Fibroblast of skin of right quadriceps (primary cell): ENCODE results near the gene DENND1A.
A peak's percentile ranks its signal among the peaks of the same experiment; 100 is the strongest.

Experiments
- DNase-seq: peaks from one replicate; pipeline ENCODE4 v3.0.0-alpha.2; 2013

DENND1A gene

DNA sequence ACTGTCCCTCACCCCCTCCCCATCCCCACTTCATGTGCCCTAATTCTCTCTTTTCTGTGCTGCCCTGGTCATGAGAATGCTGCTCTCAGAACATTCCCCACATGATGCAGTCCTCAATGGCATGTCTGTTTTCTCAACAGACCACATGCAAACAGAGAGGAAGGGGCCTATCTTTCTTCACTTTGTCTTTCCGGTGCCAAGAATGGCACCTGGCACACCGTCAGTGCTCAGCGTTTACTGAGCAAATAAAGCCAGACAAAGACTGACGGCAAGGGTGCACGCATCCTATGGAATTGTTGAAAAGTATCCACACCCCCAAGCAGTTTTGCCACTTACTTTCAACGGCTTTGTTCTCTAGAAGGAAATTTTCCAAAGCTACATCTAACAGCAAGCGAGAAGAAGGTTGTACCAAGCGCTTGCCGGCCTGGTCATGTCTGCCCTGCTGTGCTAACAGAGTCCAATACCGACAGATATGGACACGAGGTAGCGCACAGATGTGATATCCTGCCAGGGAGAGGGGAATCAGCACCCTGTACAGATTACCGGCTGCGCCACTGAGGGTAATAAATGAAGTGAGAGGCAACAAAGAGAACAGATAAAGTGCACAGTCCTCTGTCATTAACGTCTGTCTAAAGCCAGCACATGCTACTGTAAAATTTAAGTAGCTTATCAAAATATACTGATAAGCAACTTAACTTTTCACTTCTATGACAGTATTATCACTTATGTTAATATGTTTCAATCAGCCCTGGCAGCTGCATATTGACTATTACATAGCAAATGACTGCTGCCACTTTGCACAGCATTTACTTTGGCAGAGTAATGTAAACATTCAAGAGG, 251.7 kb downstream of the DENND1A start:
- DNase-seq, result no peak

DNA sequence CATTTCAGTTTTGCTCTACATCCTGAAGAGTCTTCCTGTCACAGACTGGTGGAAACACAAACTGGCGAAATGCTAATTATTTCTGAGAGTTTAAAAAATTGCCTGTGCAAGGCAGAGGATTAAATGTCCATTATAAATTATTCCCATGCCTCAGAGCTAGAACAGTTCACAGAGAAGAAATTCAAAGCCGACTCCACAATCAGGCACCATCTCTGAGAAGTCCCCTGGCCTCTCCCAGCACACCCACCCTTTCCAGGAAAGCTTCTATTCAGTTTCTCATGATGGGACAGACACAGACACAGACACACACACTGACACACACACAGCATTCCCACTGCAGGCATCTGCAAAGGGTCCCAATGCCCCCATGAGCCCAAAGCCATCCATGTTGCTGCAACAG, 253.1 kb downstream of the DENND1A start:
- no peak for DNase-seq

DNA sequence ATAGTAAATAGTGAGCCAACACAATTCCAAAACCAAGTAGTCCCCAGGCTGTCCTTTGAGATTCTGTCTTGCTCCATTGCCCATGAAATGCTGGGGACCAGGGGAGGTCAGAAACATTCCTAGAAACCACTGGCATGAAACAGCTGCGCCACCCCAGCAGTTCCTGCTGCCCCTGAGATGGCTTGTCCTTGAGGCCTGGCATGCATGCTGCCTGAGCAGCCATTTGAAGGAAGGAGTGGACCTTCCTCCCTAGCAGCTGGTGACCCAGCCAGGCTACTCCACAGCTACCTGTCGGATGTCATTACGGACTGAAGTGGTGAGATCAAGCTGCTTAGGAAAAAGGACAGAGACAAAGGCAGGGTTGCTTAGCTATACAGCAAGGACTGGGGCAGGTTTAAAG, 260.6 kb downstream of the DENND1A start:
- no peak for DNase-seq

DNA sequence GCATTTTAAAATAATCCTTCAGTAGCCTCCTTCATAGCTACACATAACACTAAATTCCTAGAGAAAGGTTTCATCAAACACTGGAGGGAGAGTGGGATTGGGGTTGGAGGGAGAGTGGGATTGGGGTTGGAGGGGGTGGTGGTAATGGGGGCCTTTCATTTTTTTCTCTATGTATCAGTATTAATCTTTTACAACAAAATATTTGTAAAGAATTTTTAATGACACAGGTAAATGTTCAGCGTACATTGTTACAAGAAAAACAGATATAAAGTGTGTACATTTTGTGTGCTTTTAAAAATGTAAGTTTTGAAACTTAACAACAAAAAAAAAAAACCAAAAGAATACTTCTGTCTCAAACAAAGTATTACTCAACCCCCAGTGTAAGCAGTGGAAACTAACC, 266.4 kb downstream of the DENND1A start:
- no peak for DNase-seq

DNA sequence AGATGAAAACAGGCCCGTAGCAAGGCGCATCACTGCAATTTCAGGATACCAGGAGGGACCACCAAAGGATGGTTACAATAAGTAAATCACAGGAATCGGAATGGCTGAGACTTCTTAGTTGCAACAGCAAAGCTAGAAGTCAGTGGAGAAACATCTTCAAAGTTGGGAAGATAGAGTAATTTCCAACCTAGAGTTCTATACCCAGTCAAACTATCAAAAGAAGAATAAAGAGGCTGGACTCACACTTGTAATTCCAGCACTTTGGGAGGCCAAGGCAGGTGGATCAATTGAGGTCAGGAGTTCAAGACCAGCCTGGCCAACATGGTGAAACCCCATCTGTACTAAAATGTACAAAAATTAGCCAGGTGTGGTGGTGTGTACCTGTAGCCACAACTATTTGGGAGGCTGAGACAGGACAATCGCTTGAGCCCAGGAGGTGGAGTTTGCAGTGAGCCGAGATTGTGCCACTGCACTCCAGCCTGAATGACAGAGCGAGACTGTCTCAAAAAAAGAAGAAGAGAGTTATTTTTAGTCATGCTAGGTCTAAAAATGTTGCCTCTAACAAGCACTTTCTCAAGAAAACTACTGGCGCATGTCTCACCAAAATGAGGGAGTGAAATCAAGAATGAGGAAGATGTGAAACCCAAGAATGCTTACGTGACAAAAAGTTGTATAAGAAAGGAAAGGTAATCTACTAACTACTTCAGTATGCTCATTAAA, 267.7 kb downstream of the DENND1A start:
- DNase-seq, result no peak

DNA sequence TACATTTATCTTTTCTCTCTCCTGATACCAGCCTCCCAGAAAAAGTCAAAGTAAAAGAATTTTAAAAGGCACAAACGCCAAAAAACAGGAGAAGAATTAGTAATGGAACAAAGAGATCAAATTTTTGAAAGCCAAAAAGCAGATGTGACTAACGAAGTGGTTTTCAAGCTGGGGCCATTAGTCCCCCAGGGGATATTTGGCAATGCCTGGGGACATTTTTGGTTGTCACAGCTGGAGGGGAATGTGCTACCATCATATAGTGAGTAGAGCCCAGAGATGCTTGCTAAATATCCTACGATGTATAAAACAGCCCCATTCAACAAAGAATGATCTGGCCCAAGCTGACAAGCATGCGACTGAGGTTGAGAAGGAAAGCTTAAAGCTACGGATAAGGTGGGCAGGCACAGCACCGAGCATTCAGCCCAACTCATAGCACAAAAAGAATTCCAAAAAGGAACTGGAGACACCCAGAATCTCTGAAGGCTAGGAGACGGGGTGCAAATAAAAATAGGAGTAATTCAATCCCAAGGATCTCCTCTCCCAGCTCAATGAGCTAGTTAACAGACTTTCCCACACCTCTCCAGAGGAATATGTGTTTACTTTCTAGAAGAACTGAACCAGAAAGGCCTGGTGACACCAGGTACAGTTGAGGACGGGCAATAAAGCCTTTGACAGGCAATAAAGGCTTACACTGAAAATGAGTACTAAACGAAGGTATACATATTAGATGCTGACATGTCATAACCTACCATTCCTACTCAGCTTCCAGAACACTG, 269.0 kb downstream of the DENND1A start:
- no peak for DNase-seq

DNA sequence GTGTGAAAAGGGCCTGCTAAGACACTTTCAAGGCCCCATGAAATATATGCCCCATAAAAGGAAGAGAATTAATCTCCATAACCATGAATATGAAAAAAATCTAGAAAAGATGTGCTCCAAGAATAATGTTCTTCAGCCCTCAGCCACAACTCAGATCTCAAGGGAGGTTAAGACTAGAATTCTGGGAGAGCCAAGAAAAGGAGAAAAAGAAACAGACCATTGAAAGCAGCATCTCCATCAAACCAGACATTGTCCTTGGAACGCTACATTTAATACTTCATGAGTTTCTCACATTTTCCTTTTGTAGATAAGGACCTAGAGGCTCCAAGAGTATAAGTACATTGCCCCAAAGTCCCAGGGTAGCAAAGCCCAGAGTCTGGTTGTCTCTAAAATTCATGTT, 270.6 kb downstream of the DENND1A start:
- no peak for DNase-seq

DNA sequence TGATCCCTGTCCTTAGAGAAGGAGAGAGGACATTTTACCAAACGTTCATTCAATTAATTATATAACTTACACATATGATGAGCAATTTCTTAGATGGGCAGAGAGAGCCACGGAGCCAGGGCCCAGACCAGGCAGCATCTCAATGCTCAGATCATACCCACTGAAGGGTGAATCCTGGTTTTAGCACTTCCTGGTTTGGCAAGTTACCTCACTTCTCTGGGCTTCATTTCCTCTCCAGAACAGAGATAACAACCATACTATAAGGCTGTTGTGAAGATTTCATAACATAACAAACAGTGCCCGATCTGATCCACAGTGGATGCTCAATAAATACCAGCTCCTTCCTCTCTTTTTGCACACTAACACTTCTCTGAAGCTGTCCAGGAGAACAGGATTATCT, 271.1 kb downstream of the DENND1A start:
- no peak for DNase-seq

DNA sequence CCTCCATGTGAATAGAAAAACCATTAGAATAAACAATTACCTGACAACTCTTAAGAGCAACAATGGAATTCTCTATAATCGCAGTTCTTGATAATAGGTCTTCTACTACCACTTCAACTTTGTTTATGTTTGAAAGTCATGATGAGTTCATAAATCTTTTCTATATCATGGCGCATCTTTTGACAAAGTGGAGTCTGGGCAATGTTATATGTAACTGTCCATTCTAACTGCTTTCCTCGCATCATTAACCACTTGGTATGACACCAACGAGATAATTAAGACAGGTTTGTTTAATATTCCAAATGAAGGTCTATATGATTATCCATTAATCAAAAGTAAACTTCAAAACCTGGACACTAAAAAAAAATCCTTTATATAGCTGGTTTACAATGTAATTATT, 272.0 kb downstream of the DENND1A start:
- DNase-seq, result no peak

DNA sequence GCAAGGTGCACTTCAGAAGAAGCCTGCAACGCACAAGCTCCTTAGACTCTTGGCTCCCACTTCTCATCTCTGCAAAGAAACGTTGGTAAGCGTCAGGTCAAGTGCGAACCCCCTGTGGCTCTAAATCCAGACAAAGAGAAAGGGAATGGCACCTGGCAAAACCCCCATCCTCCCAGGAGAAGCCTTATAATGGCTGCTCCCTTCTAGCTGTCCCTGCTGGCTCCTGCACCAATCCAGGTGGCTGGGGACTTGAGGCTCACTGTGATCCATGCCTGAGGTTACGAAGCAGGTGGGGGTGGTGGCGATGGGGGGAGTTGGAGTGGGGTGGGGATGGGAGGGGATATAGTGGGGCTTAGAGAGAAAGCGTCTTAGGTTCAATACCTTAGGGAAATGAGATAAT, 272.8 kb downstream of the DENND1A start:
- DNase-seq, result no peak

DNA sequence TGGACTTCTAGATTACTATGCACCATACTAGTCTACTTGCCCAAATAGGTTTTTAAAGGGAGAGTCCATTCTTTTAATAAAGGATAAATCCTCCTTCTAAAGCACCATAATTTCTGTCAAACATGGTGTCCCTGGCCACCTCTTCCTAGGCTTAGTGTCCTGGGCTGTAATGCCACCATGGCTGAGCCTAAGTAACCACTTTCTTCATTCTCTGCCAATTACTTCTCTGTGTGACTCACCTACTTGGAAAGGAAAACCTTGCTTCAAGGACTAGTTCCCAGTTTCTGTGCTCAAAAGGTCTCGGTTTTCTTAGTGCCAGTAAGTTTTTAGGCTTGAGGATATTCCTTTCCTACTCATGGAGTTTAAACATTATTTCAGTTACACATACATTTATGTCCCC, 273.4 kb downstream of the DENND1A start:
- peak; percentile 14 for DNase-seq

DNA sequence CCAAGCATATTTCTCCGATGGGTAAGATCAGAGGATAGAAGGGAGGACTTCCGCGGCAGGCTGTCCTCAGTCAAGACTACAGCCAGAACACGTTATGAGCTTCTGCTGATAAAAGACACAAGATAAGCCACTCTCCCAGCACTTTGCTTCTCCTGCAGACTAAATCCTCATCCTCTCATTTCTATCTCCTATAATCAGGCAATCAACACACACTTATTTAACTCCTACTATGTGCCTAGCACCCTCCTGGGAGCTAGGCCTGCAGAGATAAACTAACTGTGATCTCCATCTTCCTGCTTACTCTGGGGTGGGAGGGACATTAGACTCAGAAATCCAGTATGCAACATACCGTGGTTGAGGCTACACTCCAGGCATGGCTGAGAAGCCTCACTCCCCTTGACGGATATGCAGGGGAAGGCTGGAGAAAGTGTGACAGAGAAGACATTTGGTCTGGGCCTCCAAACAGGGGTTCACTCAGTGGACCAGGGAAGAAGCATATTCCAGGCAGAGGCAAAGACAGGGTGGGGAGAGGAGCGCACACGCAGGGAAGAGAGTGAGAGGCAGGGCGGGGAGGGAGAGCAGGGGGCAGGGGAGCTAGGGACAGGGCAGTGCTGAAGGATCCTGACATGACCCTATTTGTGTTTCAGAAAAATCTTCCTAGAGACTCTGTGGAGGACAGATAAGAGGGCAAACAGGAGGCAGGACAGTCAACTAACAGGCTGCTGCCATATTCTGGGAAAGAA, 274.1 kb downstream of the DENND1A start:
- DNase-seq, result no peak

DNA sequence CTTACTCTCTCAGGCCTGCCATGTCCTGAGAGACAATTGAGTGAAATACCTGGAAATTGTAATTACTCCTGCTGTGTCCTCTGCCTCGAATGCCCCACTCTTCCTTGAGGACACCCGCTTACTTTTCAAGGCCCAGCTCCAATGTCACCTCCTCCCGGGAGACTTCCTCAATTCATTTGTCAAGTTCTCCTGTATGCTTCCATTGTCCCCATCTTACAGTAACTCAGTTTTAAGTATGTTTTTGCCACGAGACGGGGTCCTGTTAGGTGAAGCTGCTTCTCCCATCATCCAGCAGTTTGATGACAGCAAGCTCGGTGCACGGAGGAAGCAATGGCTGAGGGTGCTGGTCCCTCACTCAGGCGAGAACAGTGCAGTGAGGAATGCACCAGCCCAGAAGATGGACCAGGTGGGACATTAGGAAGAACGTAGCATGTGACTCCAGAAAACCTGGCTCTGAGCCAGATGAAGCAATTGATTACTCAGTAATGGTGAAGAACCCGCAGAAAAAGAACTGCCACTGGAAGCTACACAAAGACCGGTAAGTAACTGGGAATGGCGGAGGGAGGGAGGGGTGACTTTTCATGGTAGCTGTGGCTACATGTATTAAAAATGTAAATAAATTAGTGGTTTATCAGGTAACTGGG, 274.8 kb downstream of the DENND1A start:
- no peak for DNase-seq

DNA sequence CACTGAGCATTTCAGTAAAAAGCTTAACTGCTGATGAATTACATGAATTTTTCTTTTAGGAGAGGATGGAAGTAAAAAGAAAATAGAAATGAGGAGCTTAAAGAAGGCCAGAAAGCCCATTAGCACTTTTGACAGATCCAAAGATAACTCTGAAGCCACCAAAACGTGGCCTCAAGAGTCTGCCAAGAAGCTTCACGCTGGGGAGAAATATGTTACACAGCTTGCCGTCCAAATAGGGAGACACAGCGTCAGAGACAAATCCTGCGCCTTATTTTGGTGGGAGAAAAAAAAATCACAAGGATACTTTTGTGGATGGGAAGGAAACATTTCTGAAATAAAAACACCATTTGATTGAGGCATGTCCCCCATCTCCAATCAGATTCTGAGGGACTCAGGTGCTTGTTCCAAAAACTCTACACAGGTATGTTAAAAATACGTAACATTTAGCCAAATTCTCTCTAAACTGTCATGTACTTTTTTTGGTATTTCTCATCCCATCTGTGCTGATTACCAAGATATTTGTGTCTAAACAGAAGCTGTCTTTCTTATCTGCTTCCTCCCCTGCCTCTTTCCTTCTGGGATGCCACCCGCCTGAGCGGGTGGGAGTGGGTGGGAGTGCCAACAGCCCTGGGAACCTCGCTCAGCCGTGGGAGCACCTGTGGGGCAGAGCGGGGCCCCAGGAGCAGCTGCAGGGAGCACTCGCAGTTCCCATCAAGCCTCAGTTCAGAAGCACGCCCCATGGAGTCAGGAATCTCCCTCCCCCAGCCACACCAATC, 275.5 kb downstream of the DENND1A start:
- DNase-seq, result no peak

DNA sequence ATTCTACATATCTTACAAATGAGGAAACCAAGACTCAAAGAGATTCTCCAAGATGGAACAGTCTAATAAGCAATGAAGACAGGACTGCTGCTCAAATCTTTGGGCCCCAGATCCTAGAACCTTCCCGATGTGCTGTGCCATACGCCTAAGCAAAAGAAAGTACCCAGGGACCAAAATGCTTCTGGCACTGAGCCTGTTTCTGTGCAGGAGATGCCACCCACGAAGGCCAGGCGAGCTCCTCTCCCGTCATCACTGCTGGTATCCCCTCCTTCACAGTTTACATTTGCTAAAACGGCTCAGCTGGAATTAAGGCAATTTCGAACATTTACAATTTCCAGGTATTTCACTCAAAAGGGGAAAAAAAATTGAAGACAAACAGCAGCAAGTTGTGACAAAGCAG, 277.5 kb downstream of the DENND1A start:
- no peak for DNase-seq

DNA sequence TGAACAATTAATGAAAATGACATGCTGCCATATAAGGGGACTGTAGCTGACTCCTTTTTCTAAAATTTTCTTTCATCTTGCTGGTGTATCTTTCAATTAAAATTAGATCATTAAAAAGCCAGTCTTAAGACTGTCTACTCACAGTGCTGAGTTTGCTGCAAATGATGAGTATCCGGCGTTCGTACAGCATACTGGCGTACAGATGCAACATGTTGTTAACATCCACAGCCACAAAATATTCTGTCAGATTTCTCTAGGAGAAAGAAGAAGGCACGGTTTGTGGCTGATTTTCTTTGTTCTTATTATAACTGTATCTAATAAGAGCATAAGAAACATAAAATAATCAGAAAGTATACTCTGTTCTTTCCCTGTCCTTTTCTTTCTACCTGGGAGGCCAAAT, 278.1 kb downstream of the DENND1A start:
- no peak for DNase-seq

DNA sequence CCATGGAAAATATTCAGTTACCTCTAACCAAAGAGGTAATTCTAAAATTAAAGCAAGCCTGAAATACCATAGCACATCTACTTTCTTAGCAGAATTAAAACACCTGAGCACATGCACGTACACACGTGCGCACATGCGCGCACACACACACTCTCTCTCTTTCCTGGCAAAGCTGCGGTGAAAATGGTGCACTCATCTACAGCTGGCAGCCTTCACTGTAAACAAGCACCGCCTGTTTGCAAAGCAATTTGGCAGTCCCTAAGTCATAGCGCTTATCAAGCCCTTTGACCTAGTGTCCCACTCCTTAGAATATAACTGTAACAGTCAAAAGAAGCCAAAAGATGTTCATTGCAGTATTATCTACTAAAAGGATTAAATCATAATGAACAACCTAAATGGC, 278.7 kb downstream of the DENND1A start:
- no peak for DNase-seq

DNA sequence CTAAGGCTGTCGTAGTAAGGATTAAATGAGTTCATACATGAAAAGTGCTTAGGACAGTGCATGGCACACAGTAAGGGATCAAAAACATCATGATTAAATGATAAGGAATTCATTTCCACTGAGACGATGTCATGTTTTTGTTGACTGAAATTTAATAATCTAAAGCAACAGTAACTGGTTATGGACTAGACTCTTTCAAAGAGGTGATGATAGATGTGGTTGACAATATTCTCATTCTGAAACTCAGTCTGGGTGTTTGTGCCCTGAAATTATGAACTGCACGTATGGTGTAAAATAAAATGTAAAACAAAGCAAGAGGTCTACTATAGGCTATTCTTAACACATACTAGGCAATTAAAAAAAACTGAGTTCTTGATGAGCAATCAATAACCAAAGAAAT, 280.0 kb downstream of the DENND1A start:
- DNase-seq, result no peak

DNA sequence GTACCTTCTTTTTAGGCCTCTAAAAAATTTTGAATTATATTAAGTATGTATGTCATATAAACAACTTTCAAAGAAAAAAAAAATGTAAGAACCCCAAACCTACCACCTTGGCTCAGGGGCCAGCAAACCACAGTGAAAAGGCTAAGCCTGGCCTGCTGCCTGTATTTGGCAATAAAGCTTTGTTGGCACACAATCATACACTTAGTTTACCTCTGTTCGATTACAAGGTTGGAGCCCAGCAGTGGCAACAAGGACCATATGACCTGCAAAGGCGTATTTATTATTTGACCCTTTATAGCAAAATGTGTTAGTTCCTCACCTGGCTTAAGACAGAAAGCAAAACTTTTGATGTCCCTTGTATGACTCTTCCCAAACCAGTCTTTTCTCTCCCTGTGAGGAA, 282.8 kb downstream of the DENND1A start:
- DNase-seq, result no peak

DNA sequence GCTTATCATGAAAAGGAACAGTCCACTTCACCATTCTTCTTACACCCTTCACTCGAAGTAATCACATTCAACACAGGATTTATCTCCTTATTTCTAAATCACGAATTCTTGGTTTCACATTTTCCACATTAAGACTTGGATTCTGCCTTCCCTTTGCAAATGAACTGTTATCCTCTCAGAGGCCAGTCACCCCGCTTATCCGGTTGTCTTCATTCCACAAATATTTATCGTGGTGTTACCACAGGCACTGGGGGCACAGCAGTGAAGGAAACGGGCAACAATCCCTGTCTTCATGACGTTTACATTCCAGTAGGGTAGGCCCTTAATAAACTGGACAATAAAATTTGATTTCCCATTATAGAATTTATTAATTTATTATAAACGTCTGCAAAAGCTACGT, 284.2 kb downstream of the DENND1A start:
- no peak for DNase-seq

DNA sequence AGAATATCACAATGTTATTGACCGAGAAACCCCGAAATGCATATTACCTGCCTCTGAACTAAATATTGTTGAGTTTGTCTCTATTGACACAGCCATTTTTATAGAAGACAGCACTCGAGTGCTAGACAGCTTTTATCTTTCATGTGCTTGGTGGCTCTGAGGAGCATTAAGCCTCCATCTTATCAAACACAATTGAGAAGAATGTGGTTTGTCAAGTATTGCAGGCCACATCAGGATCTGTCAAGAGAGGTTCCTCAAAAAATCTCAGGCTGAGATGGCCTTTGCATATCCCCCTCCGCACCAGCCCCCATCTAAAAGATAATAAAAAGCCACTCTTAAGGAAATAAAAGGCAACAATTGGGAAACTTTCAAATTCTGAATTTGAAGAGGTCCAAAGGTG, 284.8 kb downstream of the DENND1A start:
- DNase-seq, result no peak

DNA sequence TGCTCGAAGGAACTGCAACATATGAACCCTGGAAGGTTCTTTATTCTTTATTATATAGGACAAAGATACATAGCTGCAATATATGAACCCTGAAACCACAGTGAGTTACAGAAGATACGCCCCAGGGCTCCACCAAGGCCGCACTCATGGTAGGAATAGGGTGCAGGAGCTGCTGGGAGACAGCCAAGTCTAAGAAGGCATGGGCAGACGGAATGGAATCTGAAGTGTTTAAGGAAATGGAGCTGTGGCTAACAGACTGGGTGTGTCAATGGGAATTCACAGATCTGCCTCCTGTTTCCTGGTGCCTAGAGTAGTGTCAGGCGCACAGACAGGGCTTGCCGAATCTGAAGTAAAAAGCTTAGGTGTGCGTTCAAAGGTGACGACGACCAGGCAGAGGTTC, 286.4 kb downstream of the DENND1A start:
- DNase-seq, result no peak
